HG02884 (cell line): ENCODE measurements around the gene ATOH8.
A peak's percentile ranks its signal among the peaks of the same experiment; 100 is the strongest.
"Not testable (repeated sequence)": the region's sequence is repeated elsewhere in the genome, so short reads cannot be mapped to it uniquely, and the experiment has no call there.

Experiments used
- ATAC-seq: cut with Tn5 transposase; IDR thresholded peaks from one replicate; pipeline ENCODE4 v1.9.1; 2021; ENCODE audit warnings: mild to moderate bottlenecking, moderate library complexity; ENCODE audit not compliant: unreplicated experiment

Gene ATOH8

DNA sequence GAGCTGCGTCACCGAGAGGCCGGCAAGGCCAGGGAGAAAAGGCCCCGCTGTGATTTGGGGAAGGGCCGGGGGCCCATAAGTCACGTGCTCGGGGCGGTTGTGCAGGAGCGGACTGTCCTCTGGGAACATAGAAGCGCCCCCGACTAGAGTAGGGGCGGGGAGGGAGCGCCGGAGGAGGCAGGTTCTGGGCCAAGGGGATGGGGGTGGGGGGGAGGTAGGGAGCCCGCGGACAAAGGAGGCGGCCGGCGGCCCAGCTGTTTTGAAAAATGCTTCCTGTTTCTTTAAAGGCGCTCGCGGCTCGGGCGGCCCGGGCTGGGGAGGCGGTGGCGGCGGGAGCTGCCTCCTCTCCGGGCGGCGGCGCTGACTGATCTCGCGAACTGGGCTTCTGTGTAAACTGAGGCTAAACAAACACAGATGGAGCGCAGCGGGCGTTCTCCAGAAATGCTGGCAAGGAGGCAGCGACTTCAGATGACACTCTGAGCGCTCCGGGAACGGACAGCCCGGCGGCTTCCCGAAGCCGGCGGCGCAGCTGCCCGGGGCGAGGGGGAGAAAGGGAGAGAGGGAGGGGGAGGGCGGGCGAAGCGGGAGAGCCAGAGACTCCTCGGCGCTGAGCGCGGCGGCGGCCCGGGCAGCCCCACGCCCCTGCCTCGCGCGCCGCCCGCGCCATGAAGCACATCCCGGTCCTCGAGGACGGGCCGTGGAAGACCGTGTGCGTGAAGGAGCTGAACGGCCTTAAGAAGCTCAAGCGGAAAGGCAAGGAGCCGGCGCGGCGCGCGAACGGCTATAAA lies at the start of gene ATOH8:
Gene ATOH8, plus strand, starts transcription at position 467 of the 788 bp plus-strand sequence. Its CDS starts 199 bp downstream, at position 666.
- no peak for ATAC-seq

GRCh38 chr2:85704038-85704437 lies 49.8 kb upstream of the ATOH8 start:
- no peak for ATAC-seq

DNA sequence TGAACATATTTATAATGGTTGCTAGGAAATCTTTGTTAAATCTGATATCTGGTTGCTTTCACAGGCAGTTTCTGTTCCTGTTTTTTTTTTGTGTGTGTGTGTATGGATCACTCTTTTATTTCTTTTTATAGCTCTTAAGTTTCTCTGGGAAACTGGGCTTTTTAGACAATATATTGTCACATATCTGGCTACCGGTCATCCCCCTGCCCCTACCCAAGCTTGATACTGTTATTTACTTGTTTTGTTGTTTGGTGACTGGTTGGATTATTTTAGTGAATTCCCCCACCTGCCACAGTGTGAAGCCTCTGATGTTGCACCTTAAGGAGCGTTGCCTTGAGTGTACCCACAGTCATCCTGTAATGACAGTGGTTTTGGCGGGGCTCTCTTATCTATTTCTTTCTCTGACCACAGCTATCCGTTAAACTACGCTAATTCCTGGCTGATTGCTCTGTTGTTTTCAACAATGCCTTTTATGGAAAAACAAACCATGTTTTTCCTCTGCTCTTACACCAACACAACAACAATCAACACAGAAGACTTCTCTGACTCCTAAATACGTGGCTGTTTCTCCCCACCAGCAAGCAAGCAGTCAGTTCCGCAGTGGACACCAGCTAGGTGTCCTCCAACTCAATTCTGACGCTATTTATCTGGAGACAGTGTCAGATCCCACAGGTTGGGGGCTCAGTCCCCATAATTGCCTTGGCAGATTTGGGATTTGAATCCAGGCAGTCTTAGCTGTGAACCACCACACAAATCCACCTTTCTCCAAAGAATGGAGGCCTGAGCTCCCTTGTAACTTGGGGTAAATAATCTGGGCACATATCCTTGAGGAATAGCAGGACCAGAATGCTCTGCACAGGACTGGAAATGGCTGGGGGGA lies 48.8 kb upstream of the ATOH8 start:
- ATAC-seq, result peak; percentile 77

DNA sequence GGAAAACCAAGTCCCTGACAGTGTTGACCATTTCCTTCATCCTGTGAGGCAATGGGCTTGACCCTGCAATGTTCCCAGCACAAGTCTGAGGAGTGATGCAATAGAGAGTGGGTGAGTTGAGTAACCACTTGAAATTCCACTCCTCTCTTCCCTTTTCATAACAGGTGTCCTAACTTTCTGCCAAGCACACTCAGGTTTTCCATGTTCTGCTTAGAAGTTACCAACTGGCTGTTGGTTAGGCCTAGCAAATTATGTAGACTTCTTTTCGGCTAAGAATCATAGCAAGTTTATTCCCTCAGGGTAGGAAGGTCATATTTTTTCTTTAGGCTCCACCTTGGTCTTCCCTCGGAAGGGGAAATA lies 48.1 kb upstream of the ATOH8 start:
- no peak for ATAC-seq

GRCh38 chr2:85706063-85706462 lies 47.7 kb upstream of the ATOH8 start:
- no peak for ATAC-seq

- no peak for ATAC-seq
Observed at GRCh38 chr2:85706599-85707296, 47.0 kb upstream of the ATOH8 start.

GRCh38 chr2:85707304-85707703 lies 46.5 kb upstream of the ATOH8 start:
- no peak for ATAC-seq

- ATAC-seq, result no peak
Observed at GRCh38 chr2:85708641-85709040, 45.1 kb upstream of the ATOH8 start.

- no peak for ATAC-seq
Observed at GRCh38 chr2:85709401-85709811, 44.4 kb upstream of the ATOH8 start.

DNA sequence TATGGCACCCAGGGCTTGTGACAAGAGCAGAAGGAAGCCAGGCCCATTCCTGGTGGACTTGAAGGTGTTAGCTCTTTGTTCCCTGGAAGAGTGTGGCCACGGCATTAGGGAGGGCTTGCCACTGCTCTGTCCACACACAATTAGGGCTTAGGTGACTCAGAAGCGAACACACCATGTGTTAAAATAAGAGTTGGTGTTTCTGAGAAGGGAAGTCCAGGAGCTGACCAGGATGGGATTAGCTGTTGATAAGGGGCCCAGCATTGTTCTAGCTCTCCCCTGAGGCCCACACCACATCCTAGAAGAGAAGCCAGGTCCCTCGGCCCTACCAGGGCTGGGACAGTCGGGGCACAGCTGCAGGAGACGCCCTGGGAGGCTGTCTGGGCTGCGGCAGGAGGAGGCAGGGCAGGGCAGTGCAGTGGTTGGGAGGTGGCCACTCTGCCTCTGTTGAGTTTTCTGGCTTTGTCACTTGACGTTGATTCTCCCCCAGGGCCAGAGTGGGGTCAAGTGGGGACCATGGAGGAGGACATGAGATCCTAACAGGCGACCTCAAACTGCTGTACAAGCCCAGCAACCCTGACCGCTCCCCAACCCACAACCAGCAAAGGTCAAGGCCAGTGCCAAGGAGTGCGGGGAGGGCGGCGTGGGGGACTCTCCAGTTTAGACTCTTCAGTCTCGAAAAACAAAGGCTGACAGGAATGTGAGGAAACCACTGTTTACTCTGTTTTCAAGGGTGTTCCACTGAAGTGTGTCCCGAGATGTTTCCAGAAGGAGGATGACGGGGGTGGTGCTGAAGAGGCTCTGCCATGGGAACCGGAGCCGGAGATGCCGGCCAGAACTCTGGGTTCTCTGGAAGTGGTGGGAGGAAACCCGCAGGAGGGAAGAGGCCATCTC lies 42.9 kb upstream of the ATOH8 start:
- ATAC-seq, result no peak

DNA sequence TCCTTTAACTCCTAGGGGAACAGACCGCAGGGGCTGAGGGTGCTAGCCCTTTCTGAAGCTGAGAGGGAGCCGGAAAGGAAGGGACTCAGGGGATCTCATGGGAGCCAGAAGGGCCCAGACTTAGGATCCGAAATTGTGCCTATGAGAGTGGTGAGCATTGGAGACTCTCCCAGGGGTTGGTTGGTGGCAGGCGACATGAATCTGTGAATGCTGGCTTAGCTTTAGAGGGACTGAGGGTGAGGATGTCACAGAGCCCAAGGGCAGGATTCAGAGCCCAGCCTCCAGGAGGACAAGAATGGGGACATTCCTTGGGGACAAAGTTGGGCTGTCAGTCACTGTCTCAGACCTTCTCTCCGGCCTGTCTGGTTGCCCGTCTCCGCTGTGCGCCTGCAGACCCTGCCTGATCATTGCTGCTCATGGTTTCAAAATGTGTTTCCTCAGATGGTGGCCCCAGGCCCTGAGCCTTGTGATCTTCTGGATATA lies 42.2 kb upstream of the ATOH8 start:
- ATAC-seq, result no peak

- ATAC-seq, result no peak
Observed at GRCh38 chr2:85712336-85712735, 41.5 kb upstream of the ATOH8 start.

GRCh38 chr2:85712849-85713612 lies 40.8 kb upstream of the ATOH8 start:
- no peak for ATAC-seq

DNA sequence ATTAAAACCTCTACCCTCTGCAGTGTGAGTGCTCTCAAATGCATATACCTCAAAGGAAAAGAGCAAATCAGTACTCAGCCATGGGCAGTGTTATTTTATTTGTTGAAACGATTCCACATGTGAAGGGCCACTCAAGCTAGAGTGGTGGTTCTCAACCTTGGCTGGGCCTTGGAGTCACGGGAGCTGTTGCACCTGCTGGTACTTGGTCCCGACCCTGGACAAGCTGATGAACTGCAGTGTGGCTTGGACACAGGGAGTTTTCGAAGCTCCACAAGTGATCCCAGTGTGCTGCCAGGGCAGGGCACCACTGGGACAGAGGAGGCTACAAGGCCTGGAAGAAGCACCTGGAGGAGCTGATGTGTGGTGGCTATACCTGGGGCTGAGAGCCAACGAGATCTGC lies 40.0 kb upstream of the ATOH8 start:
- ATAC-seq, result no peak

DNA sequence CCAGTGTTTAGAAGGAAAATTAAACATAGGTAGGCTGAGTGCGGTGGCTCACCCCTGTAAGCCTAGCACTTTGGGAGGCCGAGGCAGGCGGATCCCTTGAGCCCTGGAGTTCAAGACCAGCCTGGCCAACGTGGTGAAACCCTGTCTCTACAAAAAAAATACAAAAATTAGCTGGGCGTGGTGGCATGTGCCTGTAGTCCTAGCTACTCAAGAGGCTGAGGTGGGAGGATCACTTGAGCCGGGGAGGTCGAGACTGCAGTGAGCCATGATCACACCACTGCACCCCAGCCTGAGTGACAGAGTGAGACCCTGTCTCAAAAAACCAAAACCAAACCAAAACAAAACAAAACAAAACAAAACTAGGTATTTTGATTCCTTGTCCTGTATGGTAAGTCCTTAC lies 39.4 kb upstream of the ATOH8 start:
- ATAC-seq, result not testable (repeated sequence)

GRCh38 chr2:85714841-85715240 lies 39.0 kb upstream of the ATOH8 start:
- no peak for ATAC-seq

DNA sequence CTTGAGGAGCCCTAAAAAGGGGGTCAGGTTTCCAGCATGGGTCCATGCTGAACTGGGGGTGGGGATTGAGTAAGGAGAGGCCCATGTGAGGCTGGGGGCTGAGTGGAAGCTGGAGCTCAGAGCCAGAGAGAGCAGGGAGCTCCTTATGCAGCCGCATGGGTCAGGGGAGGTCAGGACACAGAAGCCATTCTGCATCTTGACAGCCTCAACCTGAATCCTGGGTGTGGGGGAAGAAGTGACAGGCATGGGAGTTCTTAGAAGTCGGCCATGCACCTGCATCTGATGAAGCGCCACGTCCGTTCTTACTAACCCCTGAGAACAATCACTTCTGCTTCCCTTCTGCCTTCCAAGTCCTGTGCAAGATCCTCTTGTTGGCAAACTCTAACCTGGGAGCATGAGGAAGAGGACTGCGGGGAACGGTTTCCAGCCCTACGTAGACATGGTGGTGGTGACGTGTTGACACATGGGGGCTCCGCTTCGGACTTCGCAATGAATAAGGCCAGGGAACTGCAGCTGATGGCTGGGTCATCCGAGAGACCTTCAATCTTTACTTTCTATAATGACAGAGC lies 37.4 kb upstream of the ATOH8 start:
- ATAC-seq, result no peak

GRCh38 chr2:85717308-85718008 lies 36.3 kb upstream of the ATOH8 start:
- ATAC-seq, result no peak

DNA sequence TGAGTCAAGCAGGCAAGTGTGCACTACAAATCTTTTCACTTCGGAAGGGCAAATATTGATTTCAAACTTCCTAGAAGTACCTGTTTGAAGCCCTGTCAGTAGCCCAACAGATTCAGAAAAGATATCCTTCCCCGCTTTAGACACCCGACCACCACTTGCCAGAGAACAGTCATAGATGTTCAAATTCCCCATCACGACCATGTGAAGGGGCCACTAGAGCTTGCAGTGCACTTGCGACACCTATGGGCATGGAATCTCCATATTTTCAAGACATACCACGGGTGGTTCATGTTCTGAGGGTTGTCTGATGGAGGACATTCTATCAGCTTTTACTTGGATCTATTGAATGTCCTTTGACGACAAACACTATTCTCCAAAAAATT lies 35.8 kb upstream of the ATOH8 start:
- ATAC-seq, result no peak
